ENCODE data around the gene ANAPC2. TPM values are rescaled to one million over a fixed set of nuclear protein-coding genes. Genes with fewer than 3 reads are reported as not detected.
A peak's percentile ranks its signal among the peaks of the same experiment; 100 is the strongest.

The ANAPC2 gene
- total and polyA plus RNA-seq, 4 donors = 9.3 to 32.6 (median 19.6) TPM

GRCh38 chr9:137195525-137196220 is 7.3 kb upstream of the ANAPC2 start:
- Histone ChIP-seq H3K27ac (ENCODE audit: low read depth in 1 of 2, low read length in 2 of 2) (peak overlapping the region in 1 of 2 donors; percentile 41), H3K27me3 (ENCODE audit: control insufficient read depth in 4 of 4, insufficient read depth in 4 of 4, low read length in 3 of 4) (no peaks in the 10 kb centered on the region), H3K4me1 (ENCODE audit: control insufficient read depth in 4 of 4, insufficient read depth in 4 of 4, low read length in 3 of 4) (peaks cover 21 to 67% (median 50%) of the 10 kb centered on the region in 4 donors), H3K9me3 (ENCODE audit: control insufficient read depth in 4 of 4, low read length in 3 of 4) (no peaks in the 10 kb centered on the region), H3K36me3 (ENCODE audit: control insufficient read depth in 4 of 4, insufficient read depth in 3 of 4, low read depth in 1 of 4, low read length in 3 of 4) (peaks cover 0 to 12% (median 3%) of the 10 kb centered on the region in 4 donors), H3K9ac (ENCODE audit: low read depth in 1 of 2, low read length in 2 of 2) (no peak overlapping the region), H3K4me3 (ENCODE audit: low read depth in 1 of 3, low read length in 3 of 3) (peak overlapping the region in 2 of 3 donors; percentile 11 to 28)
- peak; percentile 56 for DNase-seq (ENCODE audit: low spot score)
- 56% methylated on average over 21 of the region's 21 CpGs for WGBS
- peak in 1 of 2 donors; percentile 21 for TF ChIP-seq GABPA (IDR thresholded peaks at IDR 0.05 in 1 of 2, conservative IDR thresholded peaks at IDR 0.05 in 1 of 2)
- TF ChIP-seq HNF4A (conservative IDR thresholded peaks at IDR 0.05) = peak in 1 of 2 donors; percentile 59
- TF ChIP-seq RXRA (IDR thresholded peaks at IDR 0.05) = peak in 1 of 2 donors; percentile 53
- no peak for TF ChIP-seq SP1 (IDR thresholded peaks at IDR 0.05)

- TF ChIP-seq FOXA2 (IDR thresholded peaks at IDR 0.05) (no peak), HNF4A (conservative IDR thresholded peaks at IDR 0.05) (no peak), RAD21 (IDR thresholded peaks at IDR 0.05) (no peak), SP1 (IDR thresholded peaks at IDR 0.05) (no peak), CTCF (IDR thresholded peaks at IDR 0.05; ENCODE audit: low read depth, low read length, missing input control) (no peak), GABPA (IDR thresholded peaks at IDR 0.05 in 1 of 2, conservative IDR thresholded peaks at IDR 0.05 in 1 of 2) (no peak), NR2F2 (IDR thresholded peaks at IDR 0.05) (no peak), FOXA1 (IDR thresholded peaks at IDR 0.05) (no peak), HNF4G (IDR thresholded peaks at IDR 0.05) (no peak), JUND (IDR thresholded peaks at IDR 0.05) (no peak), EGR1 (IDR thresholded peaks at IDR 0.05; ENCODE audit: low read depth in 2 of 2) (no peak), ATF3 (IDR thresholded peaks at IDR 0.05) (no peak), REST (IDR thresholded peaks at IDR 0.05) (no peak)
- Histone ChIP-seq H3K27ac (ENCODE audit: low read depth in 1 of 2, low read length in 2 of 2) (peak overlapping the region in 1 of 2 donors; percentile 41), H3K36me3 (ENCODE audit: control insufficient read depth in 4 of 4, insufficient read depth in 3 of 4, low read depth in 1 of 4, low read length in 3 of 4) (peaks cover 2 to 16% (median 5%) of the 10 kb centered on the region in 4 donors), H3K9me3 (ENCODE audit: control insufficient read depth in 4 of 4, low read length in 3 of 4) (no peaks in the 10 kb centered on the region), H3K4me3 (ENCODE audit: low read depth in 1 of 3, low read length in 3 of 3) (peak overlapping the region in 1 of 3 donors; percentile 11), H3K9ac (ENCODE audit: low read depth in 1 of 2, low read length in 2 of 2) (peak overlapping the region in 1 of 2 donors; percentile 10), H3K4me1 (ENCODE audit: control insufficient read depth in 4 of 4, insufficient read depth in 4 of 4, low read length in 3 of 4) (peaks cover 24 to 75% (median 57%) of the 10 kb centered on the region in 4 donors), H3K27me3 (ENCODE audit: control insufficient read depth in 4 of 4, insufficient read depth in 4 of 4, low read length in 3 of 4) (no peaks in the 10 kb centered on the region)
- no peak for DNase-seq (ENCODE audit: low spot score)
- WGBS = 57% methylated on average over 10 of the region's 10 CpGs
These were observed 6.5 kb upstream of the ANAPC2 start for GRCh38 chr9:137194909-137195308.
